AG20443 (cell line): ENCODE data around the gene CRYZL1.
"Not testable (repeated sequence)": the region's sequence is repeated elsewhere in the genome, so short reads cannot be mapped to it uniquely, and the experiment has no call there.

Source experiments
- DNase-seq: peaks from one replicate; pipeline ENCODE4 v3.0.0; 2012; ENCODE audit warnings: low spot score, mixed read lengths

Gene CRYZL1

DNA sequence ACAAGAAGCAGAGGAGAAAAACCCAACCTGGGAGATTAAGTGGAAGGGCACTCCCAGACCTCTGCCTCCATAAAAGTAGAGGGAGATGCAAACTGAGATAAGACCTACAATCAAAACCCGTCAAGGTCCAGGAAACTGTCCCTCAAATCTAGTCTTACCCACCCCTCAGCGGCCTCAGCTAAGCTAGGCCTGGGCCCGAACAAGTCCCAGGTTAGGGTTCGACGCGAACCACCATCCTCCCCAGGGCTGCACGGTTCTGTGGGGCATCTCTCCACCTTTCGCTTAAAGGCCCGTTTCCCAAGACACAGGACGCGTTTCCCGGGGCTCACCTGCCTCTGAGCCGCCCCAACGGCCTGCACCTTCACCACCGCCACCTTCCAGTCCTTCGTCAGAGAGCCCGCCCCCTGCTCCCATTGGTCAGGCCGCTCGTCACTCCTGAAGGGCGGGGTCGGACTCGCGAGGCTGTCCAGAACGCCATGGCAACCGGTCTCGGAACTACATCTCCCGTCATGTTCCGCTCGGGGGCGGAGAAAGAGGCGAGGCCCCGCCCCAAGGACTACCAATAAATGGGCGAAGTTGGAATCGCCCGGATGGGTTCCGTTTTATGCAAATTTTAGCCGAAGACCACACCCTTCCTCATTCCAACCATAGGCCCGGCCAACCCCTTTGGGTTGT, at the start of gene CRYZL1:
Gene CRYZL1 (minus strand): TSS at position 390 of the 675 bp plus-strand sequence. CDS start 10,190 bp downstream, outside the sequence.
- DNase-seq, result peak; percentile 97

DNA sequence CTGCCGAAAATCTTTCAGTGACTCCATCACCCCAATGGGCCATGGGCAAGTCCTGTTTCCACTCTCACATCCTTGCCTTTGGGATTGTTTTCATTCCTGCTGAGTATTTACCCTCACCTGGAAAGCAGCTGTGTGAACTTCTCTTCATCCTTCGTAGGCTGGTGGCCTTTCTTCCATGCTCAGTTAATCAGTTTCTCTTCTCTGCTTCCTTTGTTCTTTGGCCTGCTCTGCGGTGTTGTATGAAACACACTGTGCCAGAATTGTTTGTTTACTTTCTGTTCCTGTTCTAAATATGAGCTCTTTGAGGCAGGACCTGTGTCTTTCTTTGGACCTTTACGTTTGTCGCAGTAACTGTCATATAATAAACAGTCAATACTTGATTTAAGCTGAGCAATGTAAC, 49.3 kb upstream of the CRYZL1 start:
- no peak for DNase-seq

DNA sequence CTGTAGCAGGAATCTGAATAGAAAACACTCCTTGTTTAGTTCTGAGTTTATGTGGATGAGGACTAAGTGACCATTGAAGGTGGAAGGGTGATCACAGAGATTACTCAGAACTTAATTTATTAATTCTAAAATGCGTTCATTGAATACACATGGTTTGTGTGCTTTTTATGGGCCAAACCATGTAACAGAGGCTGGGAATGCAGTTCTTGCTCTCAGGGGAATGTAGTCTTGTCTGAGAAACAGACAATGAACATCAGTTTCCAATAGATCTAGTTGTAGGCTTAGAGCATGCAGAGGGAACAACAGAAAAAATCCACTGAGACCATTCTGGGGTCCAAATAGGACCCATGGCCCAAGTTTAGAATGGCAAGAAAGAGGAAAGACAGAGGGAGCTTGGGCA, 46.8 kb upstream of the CRYZL1 start:
- peak; percentile 22 for DNase-seq

DNA sequence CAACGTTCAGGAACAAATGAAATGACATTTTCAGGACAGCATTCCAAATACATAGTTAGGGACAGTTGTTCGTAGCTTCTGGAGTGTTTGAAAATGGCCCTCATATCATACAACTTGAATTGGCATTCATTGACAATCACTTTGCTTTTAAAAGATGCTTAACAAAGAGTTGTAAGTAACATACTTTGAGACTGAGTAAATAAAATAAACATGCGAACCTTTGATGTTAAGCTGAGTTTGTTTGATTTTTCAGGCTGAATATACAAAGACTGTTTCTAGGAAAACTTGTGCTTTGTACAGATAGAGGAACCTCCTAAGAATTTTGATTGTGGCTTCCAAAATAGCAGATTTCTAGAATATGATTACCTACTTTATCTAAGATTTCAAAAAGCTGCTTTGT, 46.1 kb upstream of the CRYZL1 start:
- DNase-seq, result no peak

DNA sequence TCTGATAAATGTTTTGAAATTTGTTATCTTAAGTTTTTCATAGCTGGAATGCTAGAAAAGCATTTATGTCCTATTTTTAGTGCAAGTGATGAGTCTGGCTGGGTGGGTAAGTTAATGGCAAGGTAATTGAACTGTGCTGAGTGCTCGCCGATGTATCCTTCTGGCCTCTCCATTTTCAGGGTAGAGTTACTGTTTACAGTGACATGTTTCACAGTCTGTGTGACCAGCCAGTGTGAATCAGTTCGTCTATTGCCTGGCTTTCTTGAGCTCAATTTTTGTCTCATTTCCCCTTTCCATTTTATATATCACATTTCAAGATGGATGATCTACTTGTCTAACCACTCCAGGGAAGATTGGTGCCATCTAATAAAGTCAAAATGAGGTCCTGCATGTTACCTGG, 44.8 kb upstream of the CRYZL1 start:
- no peak for DNase-seq

DNA sequence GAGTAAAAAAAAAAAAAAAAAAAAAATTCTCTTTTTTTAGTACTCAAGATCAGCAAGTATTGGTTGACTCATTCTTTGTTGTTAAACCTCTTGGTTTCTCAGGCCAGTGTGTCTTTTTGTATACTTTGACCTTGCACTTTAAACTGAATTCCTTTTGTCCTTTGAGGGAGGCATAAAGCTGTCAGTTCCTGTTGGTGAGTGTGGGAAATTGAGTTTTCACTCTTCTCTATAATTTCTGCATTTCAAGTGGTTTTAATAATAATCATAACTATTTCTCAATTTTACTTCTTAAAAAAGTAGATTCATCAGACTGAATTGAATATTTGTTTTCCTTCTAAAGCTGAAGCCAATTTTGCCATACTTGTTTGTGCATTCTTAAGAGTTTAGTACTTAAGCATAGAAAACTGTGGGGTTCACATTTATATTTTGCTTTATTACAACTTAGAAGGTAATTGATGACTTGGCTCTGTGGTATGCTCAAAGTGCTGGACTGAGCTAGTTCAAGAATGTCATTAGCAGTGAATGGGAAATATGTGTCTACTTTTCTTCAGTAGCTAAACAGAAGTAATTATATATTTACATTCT, 44.2 kb upstream of the CRYZL1 start:
- peak; percentile 34 for DNase-seq

DNA sequence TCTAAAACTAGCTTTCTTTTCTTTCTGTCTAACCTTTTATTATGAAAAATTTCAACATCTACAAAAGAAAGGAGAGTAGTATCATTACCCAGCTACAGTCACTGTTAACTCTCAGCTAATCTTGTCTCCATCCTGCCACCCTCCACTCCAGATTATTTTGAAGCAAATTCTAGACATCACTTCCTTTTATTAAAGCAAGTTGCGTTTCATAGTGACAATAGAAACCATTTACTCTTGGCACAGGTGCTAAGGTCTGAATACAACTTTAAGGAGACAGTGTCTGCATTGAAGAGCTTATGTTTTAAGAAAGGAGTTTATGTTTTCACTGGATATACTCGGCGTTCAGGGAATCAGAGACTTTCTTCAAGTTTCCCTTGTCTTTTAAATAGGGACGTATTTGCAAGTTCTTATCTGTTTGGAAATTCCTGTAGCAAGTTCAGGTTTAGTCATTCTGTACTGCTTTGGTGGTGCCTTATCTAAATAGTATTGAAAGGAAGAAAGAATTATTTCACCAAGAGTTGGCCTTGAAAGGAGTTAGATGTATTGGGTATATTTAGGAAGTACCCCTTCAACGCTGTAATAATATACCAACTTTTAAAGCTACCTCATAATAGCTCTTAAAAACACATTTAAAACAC, 43.5 kb upstream of the CRYZL1 start:
- DNase-seq, result no peak

DNA sequence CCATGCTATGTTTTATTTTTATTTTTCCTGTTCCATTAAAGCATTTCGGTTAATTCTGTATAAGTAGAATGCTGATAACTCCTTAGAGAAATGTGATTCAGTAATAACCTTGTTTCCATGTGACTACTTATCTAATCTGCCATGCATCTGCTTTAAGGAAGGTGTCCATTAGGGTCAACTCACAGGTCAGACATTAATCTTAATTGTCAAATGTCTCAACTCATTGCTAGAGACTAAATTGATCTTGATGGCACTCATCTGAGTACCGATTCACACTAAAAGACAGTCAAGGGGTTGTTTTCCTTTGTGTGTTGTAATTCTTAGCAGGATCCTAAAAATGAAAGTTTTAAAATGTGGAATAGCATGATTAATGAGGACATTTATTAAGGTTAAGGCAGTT, 42.5 kb upstream of the CRYZL1 start:
- no peak for DNase-seq

DNA sequence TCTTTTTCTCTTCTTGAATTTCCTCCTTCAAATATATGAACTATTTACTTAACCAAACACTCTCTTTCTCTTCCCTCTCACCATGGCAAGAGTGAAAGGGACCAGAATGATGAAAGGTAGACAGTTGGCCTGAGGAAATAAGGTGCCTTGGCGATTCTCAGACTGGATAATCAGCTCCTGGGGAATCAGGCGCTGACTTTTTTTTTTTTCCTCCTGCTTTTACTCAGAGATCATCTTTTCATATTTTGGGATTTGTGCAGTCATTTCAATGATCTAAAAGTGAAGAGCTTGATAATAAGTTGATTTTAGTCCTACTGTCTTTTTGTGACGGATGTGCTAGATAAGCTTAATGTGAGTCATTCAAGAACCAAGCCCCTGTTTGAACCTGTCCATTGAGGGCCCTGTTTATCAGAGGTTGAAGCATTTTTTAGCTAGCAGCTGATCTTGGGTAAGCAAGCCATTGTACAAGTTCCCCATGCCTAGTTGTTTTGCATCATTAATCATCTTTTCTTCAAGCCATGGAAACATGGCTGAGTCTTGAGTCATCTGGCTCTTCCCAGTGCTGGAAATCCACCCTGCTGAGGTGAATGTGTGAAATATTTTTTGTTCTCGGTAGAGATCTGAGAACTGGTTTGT, 41.6 kb upstream of the CRYZL1 start:
- peak; percentile 65 for DNase-seq

DNA sequence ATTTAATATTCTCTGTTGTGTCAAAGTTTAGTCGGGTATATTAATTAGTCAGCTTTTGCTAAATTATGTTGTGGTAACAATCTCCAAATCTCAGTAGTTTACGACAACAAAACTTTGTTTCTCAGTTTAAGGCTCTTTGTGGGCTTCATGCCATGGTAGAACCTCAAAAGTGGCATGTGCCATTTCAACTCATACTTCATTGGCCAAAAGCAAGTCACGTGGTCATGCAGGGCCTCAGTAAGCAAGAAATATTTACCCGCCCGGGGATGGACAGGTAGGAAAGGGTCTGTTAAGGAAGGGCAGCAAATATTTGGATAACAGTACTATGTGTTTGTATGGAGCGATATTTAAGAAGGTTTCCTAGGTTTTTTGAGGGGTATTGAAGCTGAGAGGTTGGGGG, 39.3 kb upstream of the CRYZL1 start:
- no peak for DNase-seq

DNA sequence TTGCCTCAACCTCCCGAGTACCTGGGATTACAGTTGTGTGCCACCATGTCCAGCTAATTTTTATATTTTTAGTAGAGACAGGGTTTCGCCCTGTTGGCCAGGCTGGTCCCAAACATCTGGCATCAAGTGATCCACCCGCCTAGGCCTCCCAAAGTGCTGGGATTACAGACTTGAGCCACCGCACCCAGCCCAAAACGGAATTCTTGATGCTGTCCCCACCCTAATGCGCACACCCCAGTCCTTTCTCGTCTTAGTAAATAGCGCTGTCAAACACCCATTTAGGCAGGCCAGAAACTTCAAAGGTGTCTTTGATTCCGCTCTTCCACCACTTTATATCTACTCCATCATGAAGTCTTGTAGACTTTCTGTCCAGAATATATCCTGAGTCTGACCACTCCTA, 35.9 kb upstream of the CRYZL1 start:
- DNase-seq, result no peak

DNA sequence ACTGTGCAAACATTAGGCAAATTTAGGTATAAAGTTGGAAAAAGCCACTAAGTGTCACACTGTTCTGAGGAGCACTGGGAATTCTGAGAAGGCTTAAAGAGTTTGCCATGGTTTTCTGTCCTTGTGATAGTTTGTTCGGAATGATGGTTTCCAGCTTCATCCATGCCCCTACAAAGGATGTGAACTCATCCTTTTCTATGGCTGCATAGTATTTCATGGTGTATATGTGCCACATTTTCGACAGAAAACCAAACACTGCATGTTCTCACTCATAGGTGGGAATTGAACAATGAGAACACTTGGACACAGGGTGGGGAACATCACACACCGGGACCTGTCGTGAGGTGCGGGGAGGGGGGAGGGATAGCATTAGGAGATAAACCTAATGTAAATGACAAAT, 35.1 kb upstream of the CRYZL1 start:
- not testable (repeated sequence) for DNase-seq

DNA sequence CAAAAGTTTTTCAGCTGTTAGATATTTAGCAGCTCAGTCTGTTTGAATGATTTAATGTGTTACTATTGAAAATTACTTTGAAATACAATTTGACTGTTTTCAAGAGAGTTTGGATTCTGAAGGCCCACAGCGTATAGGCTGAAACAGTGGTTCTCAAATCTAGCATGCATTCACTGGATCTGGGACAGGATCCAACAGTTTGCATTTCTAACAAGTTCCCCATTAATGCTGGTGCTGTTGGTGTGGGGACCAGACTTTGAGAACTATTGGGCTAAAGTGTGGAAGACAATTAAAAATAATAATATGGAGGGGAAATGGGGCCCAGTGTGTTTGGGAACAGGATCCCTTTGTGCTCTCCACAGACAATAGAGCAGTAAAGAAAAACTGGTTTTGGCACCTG, 32.7 kb upstream of the CRYZL1 start:
- no peak for DNase-seq

DNA sequence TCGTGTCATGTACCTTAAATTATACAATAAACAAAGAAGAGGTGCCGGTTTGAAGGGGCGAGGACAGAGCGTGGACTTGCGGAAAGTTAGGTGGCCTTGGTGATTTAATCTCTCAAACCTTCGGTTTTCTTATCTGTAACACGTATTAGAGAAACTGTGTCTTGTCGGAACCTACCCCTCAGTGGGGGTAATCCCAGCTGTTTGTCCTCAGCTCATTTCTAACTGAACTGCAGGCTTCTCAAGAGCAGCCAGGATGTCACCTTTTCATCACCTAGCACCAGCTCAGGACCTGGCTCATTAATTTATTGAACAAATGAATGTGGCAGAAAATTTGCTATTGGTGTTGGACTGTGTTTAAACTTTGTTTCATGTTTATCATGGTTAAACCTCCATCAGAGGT, 31.9 kb upstream of the CRYZL1 start:
- no peak for DNase-seq

DNA sequence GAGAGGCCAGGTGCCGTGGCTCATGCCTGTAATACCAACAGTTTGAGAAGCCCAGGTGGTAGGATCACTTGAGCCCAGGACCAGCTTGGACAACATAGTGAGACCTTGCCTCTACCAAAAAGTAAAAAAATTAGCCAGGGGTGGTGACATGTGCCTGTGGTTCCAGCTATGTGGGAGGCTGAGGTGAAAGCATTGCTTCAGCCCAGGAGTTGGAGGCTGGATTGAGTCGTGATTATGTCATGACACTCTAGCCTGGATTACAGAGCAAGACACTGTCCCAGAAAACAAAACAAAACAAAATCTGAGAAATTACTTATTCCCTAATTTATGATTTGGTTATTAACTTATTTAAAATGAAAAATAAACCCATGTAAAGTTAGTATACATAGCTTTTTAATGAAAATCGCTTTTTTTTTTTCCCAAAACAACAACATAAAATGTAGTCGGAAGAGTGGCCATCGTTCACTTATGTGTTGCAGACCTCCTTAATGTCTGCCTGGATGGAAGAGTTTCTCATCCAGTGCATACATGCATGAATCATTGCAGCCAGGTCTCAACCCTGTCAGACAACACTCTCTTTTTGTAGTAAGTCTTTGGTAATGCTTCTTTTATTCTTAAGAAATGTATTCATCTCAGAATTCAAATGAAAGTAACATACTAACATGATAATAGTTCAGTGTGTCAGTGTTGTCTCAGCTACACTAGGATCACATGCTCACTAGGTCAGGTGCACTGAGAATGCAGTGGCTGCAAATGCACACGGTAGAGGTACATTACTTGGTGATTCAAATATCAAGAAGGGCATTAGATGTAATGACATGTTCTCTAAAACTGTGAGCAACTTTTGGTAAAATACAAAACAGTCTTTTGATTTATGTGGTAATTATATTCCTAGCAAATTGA, 28.8 kb upstream of the CRYZL1 start:
- no peak for DNase-seq

DNA sequence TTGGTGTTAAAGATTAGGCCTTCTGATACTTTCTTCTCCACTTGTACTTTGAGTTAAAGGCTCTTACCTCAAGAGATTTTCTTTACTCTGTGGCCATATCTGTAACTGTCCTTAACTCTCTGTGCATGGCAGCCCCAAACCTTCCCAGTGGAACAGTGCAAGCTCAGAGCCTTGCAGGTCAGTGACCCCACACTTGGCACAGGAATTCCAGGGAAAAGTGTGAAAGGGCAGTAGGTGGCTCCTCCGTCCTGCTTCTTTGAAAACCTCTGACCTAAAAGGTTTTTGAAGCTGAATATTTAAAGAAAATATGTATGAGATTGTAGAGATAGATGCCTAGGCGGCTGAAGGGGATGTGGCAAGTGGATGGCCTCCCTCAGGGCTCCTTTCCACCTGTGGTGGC, 27.1 kb upstream of the CRYZL1 start:
- no peak for DNase-seq

DNA sequence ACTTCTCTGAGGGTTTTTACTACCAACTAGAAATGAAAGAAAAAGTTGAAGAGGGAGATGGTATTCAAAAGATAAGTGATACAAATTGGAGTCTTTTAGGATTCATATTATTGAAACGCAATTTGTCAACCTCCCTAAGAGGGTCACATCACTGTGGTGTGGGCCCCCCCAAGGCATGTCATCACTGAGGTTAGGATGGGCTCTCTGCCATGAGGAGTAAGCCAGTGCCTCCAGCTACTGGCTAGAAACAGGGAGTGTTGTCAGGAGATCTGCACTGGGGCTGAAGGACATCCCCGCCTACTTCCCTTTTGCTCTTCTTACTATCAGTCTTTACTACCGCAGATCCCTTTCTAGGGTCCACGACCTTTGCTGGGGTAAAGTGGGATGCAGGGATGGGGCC, 26.6 kb upstream of the CRYZL1 start:
- peak; percentile 70 for DNase-seq

DNA sequence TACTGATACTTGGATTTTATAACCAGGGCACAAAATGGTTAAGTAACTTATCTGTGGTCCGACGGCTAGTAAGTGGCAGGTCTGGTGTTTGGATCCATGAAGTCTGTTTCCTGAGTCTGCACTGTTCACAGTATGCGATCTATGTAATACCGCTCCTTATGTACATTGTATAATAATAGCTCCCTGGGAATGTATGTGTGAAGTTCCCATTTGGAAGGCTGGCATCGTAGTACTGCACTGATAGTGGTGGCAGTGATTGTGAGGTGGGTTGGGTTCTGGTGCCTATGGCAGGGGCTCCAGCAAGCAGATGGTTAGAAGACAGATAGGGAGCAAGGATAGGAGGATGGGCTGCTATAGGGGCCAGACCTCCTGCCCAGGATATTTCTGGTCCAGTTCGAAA, 26.1 kb upstream of the CRYZL1 start:
- DNase-seq, result no peak

DNA sequence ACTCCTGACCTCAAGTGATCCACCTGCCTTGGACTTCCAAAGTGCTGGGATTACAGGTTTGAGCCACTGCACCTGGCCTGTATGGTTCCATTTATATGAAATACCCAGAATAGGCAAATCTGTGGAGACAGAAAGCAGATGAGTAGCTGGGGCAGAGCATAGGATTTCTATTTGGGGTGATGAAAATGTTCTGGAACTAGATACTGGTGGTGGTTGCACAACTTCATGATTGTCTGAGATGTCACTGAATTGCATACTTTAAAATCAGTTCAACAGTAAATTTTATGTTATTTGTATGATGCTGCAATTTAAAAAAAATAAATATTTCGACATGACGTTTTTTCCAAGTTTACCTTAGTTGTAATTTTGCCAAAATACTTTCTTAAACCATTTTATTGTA, 24.6 kb upstream of the CRYZL1 start:
- peak; percentile 16 for DNase-seq

DNA sequence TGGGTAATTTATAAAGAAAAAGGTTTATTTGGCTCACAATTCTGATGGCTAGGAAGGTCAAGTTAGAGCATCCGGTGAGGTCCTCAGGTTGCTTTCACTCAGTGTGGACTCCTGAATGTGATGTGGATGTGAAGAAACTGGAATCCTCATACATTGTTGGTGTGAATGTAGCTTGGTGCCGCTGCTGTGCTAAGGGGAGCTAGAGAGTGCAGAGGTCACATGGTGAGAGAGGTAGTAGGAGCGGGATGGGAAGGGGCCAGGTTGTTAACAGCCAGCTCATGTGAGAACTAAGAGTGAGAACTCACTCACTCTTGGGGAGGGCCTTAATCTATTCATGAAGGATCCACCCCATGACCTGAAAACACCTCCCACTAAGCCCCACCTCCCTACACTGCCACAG, 22.6 kb upstream of the CRYZL1 start:
- DNase-seq, result no peak

DNA sequence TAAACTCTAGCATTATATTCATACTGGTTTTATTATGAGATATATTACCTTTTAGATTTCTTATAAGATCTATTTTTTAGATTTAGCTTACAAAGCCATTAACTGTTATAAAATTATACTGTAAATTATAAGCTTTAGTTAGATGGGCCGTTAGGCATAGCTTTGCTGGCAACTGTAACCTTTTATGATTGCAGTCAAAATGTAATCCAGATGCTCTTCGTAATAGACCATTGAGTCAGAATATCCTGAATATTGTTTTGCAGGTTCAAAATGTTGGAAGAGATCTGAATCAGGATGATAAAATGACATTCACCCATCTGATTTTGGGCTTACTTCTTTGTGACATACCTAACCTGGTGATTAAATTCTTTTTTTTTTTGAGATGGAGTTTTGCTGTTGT, 21.7 kb upstream of the CRYZL1 start:
- DNase-seq, result peak; percentile 18

DNA sequence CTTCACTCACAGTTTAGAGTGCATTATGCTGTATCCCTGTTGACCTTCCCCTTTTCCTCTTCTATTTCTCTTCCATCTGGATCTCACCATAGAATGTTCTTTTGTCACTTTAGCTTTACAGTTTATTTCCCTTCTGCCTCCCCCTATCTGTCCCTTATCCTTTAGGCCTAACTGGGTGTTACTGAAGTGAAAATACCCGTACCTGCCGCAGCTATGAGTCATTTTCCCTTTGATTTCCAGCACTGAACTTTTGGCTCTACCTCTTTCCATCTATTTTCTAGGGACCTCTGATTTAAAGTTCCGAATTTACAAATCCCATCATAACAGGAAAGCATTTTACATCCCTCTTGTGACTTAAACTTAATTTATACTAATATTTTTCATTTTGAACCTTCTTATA, 20.5 kb upstream of the CRYZL1 start:
- DNase-seq, result no peak
